GM12878 (cell line): ENCODE measurements around the gene BBS9. TPM values are rescaled to one million over a fixed set of nuclear protein-coding genes. Genes with fewer than 3 reads are reported as not detected.

Experiments
- ATAC-seq: fragments of 200-7000 bp; cut with Tn5 transposase; 3 replicates; pipeline ENCODE4 v1.9.1; 2020; ENCODE audit warnings: mild to moderate bottlenecking, moderate library complexity
- BruUV-seq: library from RNA; stranded (reverse); fragments of 400-500 nt; replicated peaks from 2 replicates; lab custom pipeline; 2021; lab: Mats Ljungman, UMichigan
- CTCF ChIA-PET: fragments of 300-600 bp; sonication (Branson Sonifier 250); formaldehyde crosslinking; extraction: SDS; loops from one replicate; lab custom pipeline; 2021; ENCODE audit warnings: inconsistent platforms; lab: Yijun Ruan, JAX
- POLR2A ChIA-PET: fragments of 350-600 bp; formaldehyde crosslinking; extraction: SDS; loops from one replicate; lab custom pipeline; 2021; ENCODE audit warnings: inconsistent platforms; lab: Charles Lee
- RAD21 ChIA-PET: fragments of 300-600 bp; sonication (Branson Sonifier 250); formaldehyde crosslinking; loops from one replicate; lab custom pipeline; 2023; ENCODE audit warnings: antibody characterized with exemption; ENCODE audit not compliant: unreplicated experiment; lab: Charles Lee
- SMC1A ChIA-PET: fragments of 300-600 bp; sonication (Branson Sonifier 250); formaldehyde crosslinking; loops from one replicate; lab custom pipeline; 2023; ENCODE audit not compliant: unreplicated experiment, uncharacterized antibody; lab: Charles Lee
- DNase-seq: peaks from one replicate; pipeline ENCODE4 v3.0.0-alpha.2; 2011; ENCODE audit warnings: low read depth, low spot score
- FAIRE-seq: peaks from 3 replicates; lab custom pipeline; 2011; peaks lifted over from hg19 to GRCh38; lab: Jason Lieb, UNC
- H2AFZ ChIP-seq: 2 replicates; pipeline ENCODE4 v1.6.0; 2011; ENCODE audit warnings: low read depth, low read length, control low read depth; ENCODE audit not compliant: control insufficient read depth
- H3K27ac ChIP-seq: 2 replicates; pipeline ENCODE4 v1.5.1; 2011; ENCODE audit warnings: control low read depth; ENCODE audit not compliant: control insufficient read depth, insufficient read depth
- H3K27me3 ChIP-seq, 2 experiments: replicated peaks in 1 of 2; 2 replicates each; pipeline versions ENCODE4 v1.6.0 to v1.6.1; 2011; ENCODE audit warnings: low read length in 1 of 2; ENCODE audit not compliant: control insufficient read depth in 2 of 2, insufficient read depth in 2 of 2
- H3K36me3 ChIP-seq, 2 experiments: 2 replicates each; pipeline ENCODE4 v1.5.1; 2011; ENCODE audit warnings: low read length in 1 of 2; ENCODE audit not compliant: control insufficient read depth in 2 of 2, insufficient read depth in 2 of 2
- H3K4me1 ChIP-seq: 2 replicates; pipeline ENCODE4 v1.6.1; 2011; ENCODE audit warnings: mild to moderate bottlenecking, low read length, moderate library complexity, mixed read lengths; ENCODE audit not compliant: control insufficient read depth, insufficient read depth
- H3K4me2 ChIP-seq: 2 replicates; pipeline ENCODE4 v1.6.0; 2011; ENCODE audit warnings: control low read depth; ENCODE audit not compliant: control insufficient read depth, insufficient read depth
- H3K4me3 ChIP-seq: fragments of 200-600 bp; sonication (generic); 2 replicates; pipeline ENCODE4 v1.5.1; 2016
- H3K79me2 ChIP-seq: 2 replicates; pipeline ENCODE4 v1.6.0; 2011; ENCODE audit warnings: low read length; ENCODE audit not compliant: control insufficient read depth, insufficient read depth
- H3K9ac ChIP-seq: 2 replicates; pipeline ENCODE4 v1.8.0; 2011; ENCODE audit warnings: low read length, control low read depth, mixed read lengths; ENCODE audit not compliant: control insufficient read depth, insufficient read depth
- H3K9me3 ChIP-seq: replicated peaks from 3 replicates; pipeline ENCODE4 v1.5.1; 2011; ENCODE audit warnings: mild to moderate bottlenecking, low read length; ENCODE audit not compliant: control insufficient read depth, insufficient read depth
- H4K20me1 ChIP-seq: 2 replicates; pipeline ENCODE4 v1.6.0; 2011; ENCODE audit not compliant: control insufficient read depth, insufficient read depth
- ATF2 ChIP-seq: IDR thresholded peaks from 2 replicates; pipeline ENCODE4 v1.6.1; 2012; ENCODE audit warnings: low read length, inconsistent platforms
- BCLAF1 ChIP-seq: fragments of 450-650 bp; IDR thresholded peaks from 2 replicates; pipeline ENCODE4 v1.6.1; 2017; ENCODE audit warnings: antibody characterized with exemption, mild to moderate bottlenecking, moderate library complexity
- BRCA1 ChIP-seq: IDR thresholded peaks from 2 replicates; pipeline ENCODE4 v1.6.1; 2011; ENCODE audit warnings: low read depth, low read length, improper control_type of control experiment
- CHD2 ChIP-seq: IDR thresholded peaks from 2 replicates; pipeline ENCODE4 v1.6.1; 2011; ENCODE audit warnings: low read depth, low read length, improper control_type of control experiment, borderline replicate concordance
- E4F1 ChIP-seq: fragments of 450-650 bp; IDR thresholded peaks from 2 replicates; pipeline ENCODE4 v1.6.1; 2018; ENCODE audit warnings: borderline replicate concordance, mild to moderate bottlenecking; ENCODE audit not compliant: partially characterized antibody
- FOXK2 ChIP-seq: fragments of 450-650 bp; IDR thresholded peaks from 2 replicates; pipeline ENCODE4 v1.6.1; 2017; ENCODE audit warnings: mild to moderate bottlenecking, moderate library complexity
- KAT2A ChIP-seq: conservative IDR thresholded peaks from 2 replicates; pipeline ENCODE4 v1.6.1; 2011; ENCODE audit warnings: low read depth, low read length; ENCODE audit not compliant: control insufficient read depth
- KDM1A ChIP-seq: fragments of 200-600 bp; sonication (generic); IDR thresholded peaks from 2 replicates; pipeline ENCODE4 v1.6.1; 2016; ENCODE audit warnings: borderline replicate concordance
- MYC ChIP-seq: IDR thresholded peaks from 2 replicates; pipeline ENCODE4 v1.6.1; 2011; ENCODE audit warnings: mild to moderate bottlenecking, low read length, moderate library complexity, inconsistent platforms; ENCODE audit not compliant: insufficient read depth, insufficient replicate concordance, insufficient read length, severe bottlenecking
- NR2F1 ChIP-seq: fragments of 450-650 bp; conservative IDR thresholded peaks from 2 replicates; pipeline ENCODE4 v1.6.1; 2017; ENCODE audit warnings: mild to moderate bottlenecking
- POLR2AphosphoS5 ChIP-seq: IDR thresholded peaks from 2 replicates; pipeline ENCODE4 v1.6.1; 2011; ENCODE audit warnings: mild to moderate bottlenecking, low read length, inconsistent platforms
- RUNX3 ChIP-seq: IDR thresholded peaks from 2 replicates; pipeline ENCODE4 v1.6.1; 2012; ENCODE audit warnings: low read length, inconsistent platforms
- SPI1 ChIP-seq: IDR thresholded peaks from 2 replicates; pipeline ENCODE4 v1.6.1; 2011; ENCODE audit warnings: low read depth, mild to moderate bottlenecking, low read length, moderate library complexity, borderline replicate concordance; ENCODE audit not compliant: insufficient read depth
- TCF12 ChIP-seq: IDR thresholded peaks from 2 replicates; pipeline ENCODE4 v1.6.1; 2011; ENCODE audit warnings: low read depth, mild to moderate bottlenecking, low read length
- ZNF217 ChIP-seq: fragments of 450-650 bp; IDR thresholded peaks from 2 replicates; pipeline ENCODE4 v1.6.1; 2017; ENCODE audit warnings: antibody characterized with exemption, mild to moderate bottlenecking
- ZZZ3 ChIP-seq: IDR thresholded peaks from 2 replicates; pipeline ENCODE4 v1.6.1; 2011; ENCODE audit warnings: low read depth; ENCODE audit not compliant: control insufficient read depth, insufficient read length
- WGBS: methylation state at CpG from one replicate; pipeline ENCODE4 v1.1.6; 2016; ENCODE audit warnings: low lambda C conversion rate; ENCODE audit not compliant: insufficient replicate concordance, insufficient coverage; ENCODE audit errors: missing lambda C conversion rate; 5-methylcytosine and 5-hydroxymethylcytosine counted together
- in situ Hi-C: fragments of 300-500 bp; cut with MboI; formaldehyde crosslinking; loops from 9 replicates; pipeline ENCODE4 v1.14.3; 2018; ENCODE audit warnings: mixed read lengths
- intact Hi-C: fragments of 100-400 bp; cut with micrococcal nuclease; formaldehyde crosslinking; loops from one replicate; pipeline ENCODE4 v1.14.2; 2022; ENCODE audit not compliant: unreplicated experiment
- polyA plus RNA-seq, 11 experiments: library from polyadenylated mRNA; depleted of rRNA in 4 of 11; unstranded in 6 of 11; stranded (reverse) in 5 of 11; fragments of >200 nt; fragmentation: Nextera tagmentation in 4 of 11; fragmentation: Illumina TruSeq in 1 of 11; extraction: Ambion mirVana in 4 of 11; extraction: Trizol in 1 of 11; gene quantifications; 1 replicate in 1 of 11; 2 replicates in 10 of 11; pipeline versions ENCODE4 v1.2.1 to v1.2.3, GENCODE V29; 2011 to 2016; ENCODE audit warnings: inconsistent platforms in 2 of 11, missing spikeins in 2 of 11, low read depth in 1 of 11
- total RNA-seq, 4 experiments: library from RNA; depleted of rRNA in 3 of 4; stranded (reverse); fragments of >200 nt in 3 of 4; fragmentation: Illumina TruSeq in 1 of 4; extraction: Trizol in 1 of 4; gene quantifications; 2 replicates each; pipeline versions ENCODE4 v1.2.1 to v1.2.3, GENCODE V29; 2013 to 2021
- TF ChIP-seq, protein P1 (sequence below): IDR thresholded peaks from 2 replicates; pipeline ENCODE4 v1.6.1; 2011; ENCODE audit warnings: low read depth, mild to moderate bottlenecking, low read length, moderate library complexity, borderline replicate concordance; ENCODE audit errors: extremely low read depth

The BBS9 gene
- total and polyA plus RNA-seq, 10 of the 15 experiments (the other 5 are each of a cell fraction or from before 2014, with no cell fraction given) = 1.2 to 5.6 (median 2.3) TPM

GRCh38 chr7:33431543-33431942 lies 302.2 kb downstream of the BBS9 start:
- H3K4me3 ChIP-seq = no peak overlapping the region
- intact Hi-C loops = no loop called here
- H3K9ac ChIP-seq = no peak overlapping the region
- H3K27me3 ChIP-seq = no peaks in the 10 kb centered on the region
- RAD21 ChIA-PET = no interaction called here
- H3K4me2 ChIP-seq = no peak overlapping the region
- no peaks in the 10 kb centered on the region for H3K79me2 ChIP-seq
- no peaks in the 10 kb centered on the region for H3K4me1 ChIP-seq
- no peak for FAIRE-seq
- SMC1A ChIA-PET = interaction anchor here (0.6 kb wide), 1 partner anchor 941 kb away, joined by 6 read pairs; no protein-coding TSS in a partner anchor
- no TSS peak for BruUV-seq
- no peak overlapping the region for H2AFZ ChIP-seq
- H4K20me1 ChIP-seq = no peaks in the 10 kb centered on the region
- POLR2A ChIA-PET = no interaction called here
- ATAC-seq = no peak
- H3K9me3 ChIP-seq = no peaks in the 10 kb centered on the region
- in situ Hi-C loops = no loop called here
- CTCF ChIA-PET = no interaction called here
- TF ChIP-seq SPI1 = no peak
- TF ChIP-seq, protein P1, sequence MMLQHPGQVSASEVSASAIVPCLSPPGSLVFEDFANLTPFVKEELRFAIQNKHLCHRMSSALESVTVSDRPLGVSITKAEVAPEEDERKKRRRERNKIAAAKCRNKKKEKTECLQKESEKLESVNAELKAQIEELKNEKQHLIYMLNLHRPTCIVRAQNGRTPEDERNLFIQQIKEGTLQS = no peak
- no peak for TF ChIP-seq BRCA1
- no peak for TF ChIP-seq BCLAF1
- no peak for TF ChIP-seq KDM1A
- no peak for TF ChIP-seq NR2F1
- TF ChIP-seq ATF2 = no peak
- no peak for TF ChIP-seq MYC
- TF ChIP-seq KAT2A = no peak
- no peak for TF ChIP-seq ZNF217
- no peak for TF ChIP-seq POLR2AphosphoS5
- TF ChIP-seq RUNX3 = no peak
- TF ChIP-seq E4F1 = no peak
- TF ChIP-seq ZZZ3 = no peak
- no peak for TF ChIP-seq FOXK2
- no peak for TF ChIP-seq TCF12
- TF ChIP-seq CHD2 = no peak
- TF ChIP-seq, all 136 proteins: peak for 0
- no peak for DNase-seq
- H3K36me3 ChIP-seq = no peaks in the 10 kb centered on the region
- H3K27ac ChIP-seq = no peak overlapping the region
- 0% methylated on average over 2 of the region's 2 CpGs for WGBS
